ENCODE data around the gene FASTK.
"Not testable (repeated sequence)": the region's sequence is repeated elsewhere in the genome, so short reads cannot be mapped to it uniquely, and the experiment has no call there.

Gene FASTK

GRCh38 chr7:151027728-151028130 is 52.9 kb downstream of the FASTK start:
- peak overlapping the region; percentile 29 for H3K4me3 ChIP-seq (ENCODE audit: low read length)
- H3K36me3 ChIP-seq (ENCODE audit: control insufficient read depth, insufficient read depth, low read length); H3K27me3 ChIP-seq (ENCODE audit: control insufficient read depth, insufficient read depth, low read length); H3K9me3 ChIP-seq (ENCODE audit: control insufficient read depth, low read length): not testable (repeated sequence)
- H3K9ac ChIP-seq (ENCODE audit: low read length) = peak overlapping the region; percentile 62
- H3K4me1 ChIP-seq (ENCODE audit: control insufficient read depth, insufficient read depth, low read length) = peaks cover 19% of the 10 kb centered on the region

GRCh38 chr7:151026771-151027727 is 53.6 kb downstream of the FASTK start:
- not testable (repeated sequence) for H3K27me3 ChIP-seq (ENCODE audit: control insufficient read depth, insufficient read depth, low read length); H3K36me3 ChIP-seq (ENCODE audit: control insufficient read depth, insufficient read depth, low read length); H3K4me3 ChIP-seq (ENCODE audit: low read length); H3K9me3 ChIP-seq (ENCODE audit: control insufficient read depth, low read length)
- peaks cover 19% of the 10 kb centered on the region for H3K4me1 ChIP-seq (ENCODE audit: control insufficient read depth, insufficient read depth, low read length)
- peak overlapping the region; percentile 62 for H3K9ac ChIP-seq (ENCODE audit: low read length)
